ENCODE data around the gene MRAP2.
"Not testable (repeated sequence)": the region's sequence is repeated elsewhere in the genome, so short reads cannot be mapped to it uniquely, and the experiment has no call there.

MRAP2 gene

DNA sequence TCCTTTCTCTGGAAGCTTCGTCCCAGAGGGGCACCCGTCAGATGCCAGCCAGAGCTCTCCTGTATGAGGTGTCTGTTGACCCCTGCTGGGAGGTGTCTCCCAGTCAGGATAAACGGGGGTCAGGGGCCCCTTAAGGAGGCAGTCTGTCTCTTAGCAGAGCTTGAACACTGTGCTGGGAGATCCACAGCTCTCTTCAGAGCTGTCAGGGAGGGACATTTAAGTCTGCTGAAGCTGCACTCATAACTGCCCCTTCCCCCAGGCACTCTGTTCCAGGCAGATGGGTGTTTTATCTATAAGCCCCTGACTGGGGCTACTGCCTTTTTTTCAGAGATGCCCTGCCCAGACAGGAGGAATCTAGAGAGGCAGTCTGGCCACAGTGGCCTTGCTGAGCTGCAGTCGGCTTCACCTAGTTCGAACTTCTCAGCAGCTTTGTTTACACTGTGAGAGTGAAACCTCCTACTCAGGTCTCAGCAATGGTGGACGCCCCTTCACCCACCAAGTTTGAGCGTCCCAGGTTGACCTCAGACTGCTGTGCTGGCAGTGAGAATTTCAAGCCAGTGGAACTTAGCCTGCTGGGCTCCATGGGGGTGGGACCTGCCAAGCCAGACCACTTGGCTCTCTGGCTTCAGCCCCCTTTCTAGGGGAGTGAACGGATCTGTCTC lies 81.5 kb downstream of the MRAP2 start:
- FAIRE-seq; DNase-seq (ENCODE audit: insufficient read length, low spot score): not testable (repeated sequence)

DNA sequence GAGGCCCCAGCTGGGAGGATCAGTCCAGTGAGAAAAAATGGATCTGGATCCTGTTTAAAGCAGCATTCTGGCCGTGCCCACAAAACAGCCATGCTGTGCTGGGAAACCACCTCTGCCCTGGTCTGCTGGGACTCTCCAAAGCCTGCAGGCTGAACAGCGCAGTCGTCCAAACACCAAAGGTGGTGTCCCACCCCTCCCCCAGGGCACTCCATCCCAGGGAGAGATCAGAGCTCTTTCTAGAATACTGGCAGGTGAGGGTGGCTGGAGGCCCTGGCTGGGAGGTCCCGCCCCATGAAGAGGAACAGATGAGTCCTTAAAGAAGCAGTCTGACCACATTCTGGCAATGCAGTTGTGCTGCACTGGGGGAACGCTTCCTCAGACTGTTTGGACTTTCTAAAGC lies 84.6 kb downstream of the MRAP2 start:
- DNase-seq (ENCODE audit: insufficient read length, low spot score) (no peak), FAIRE-seq (no peak)

DNA sequence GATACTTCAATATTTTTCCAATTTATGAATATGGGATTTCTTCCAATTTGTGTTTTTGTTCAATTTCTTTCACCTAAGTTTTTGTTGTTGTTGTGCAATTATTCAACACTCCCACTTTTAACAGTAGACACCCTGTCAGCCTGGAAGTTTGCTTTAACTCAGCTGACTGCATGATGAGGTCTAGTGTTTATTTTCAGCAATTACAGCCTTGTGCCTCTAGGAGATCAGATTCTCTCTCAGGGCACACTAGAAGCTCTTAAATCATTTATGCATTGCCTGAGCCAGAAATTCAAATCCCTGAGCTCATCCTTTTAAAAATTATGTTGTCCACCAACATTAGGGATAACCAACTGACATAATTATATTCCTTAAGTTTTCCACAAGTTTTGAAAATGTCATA lies 85.7 kb downstream of the MRAP2 start:
- FAIRE-seq = no peak
- DNase-seq (ENCODE audit: insufficient read length, low spot score) = no peak

DNA sequence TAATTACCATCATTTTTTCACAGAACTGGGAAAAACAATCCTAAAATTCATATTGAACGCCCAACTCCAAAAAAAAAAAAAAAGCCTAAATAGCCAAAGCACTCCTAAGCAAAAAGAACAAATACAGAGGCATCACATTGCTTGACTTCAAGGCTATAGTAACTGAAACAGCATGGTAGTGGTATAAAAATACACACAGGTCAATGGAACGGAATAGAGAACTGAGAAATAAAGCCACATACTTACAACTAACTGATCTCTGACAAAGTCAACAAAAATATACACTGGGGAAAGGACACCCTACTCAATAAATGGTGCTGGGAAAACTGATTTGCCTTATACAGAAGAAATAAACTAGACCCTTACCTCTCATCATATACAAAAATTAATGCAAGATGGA lies 89.6 kb downstream of the MRAP2 start:
- DNase-seq (ENCODE audit: insufficient read length, low spot score) (no peak), FAIRE-seq (peak; percentile 76)

DNA sequence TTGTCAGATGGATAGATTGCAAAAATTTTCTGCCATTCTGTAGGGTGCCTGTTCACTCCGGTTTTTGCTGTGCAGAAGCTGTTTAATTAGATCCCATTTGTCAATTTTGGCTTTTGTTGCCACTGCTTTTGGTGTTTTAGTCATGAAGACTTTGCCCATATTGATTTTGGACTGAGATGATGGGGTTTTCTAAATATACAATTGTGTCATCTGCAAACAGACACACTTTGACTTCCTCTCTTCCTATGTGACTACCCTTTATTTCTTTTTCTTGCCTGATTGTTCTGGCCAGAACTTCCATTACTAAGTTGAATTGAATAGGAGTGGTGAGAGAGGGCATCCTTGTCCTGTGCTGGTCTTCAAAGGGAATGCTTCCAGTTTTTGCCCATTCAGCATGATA lies 96.0 kb downstream of the MRAP2 start:
- FAIRE-seq; DNase-seq (ENCODE audit: insufficient read length, low spot score): not testable (repeated sequence)

DNA sequence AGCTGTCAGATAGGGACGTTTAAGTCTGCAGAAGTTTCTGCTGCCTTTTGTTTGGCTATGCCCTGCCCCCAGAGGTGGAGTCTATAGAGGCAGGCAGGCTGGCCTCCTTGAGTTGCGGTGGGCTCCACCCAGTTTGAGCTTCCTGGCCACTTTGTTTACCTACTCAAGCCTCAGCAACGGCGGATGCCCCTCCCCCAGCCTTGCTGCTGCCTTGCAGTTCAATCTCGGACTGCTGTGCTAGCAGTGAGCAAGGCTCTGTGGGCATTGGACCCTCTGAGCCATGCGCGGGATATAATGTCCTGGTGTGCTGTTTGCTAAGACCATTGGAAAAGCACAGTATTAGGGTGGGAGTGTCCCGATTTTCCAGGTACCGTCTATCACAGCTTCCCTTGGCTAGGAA lies 99.8 kb downstream of the MRAP2 start:
- not testable (repeated sequence) for FAIRE-seq; DNase-seq (ENCODE audit: insufficient read length, low spot score)

DNA sequence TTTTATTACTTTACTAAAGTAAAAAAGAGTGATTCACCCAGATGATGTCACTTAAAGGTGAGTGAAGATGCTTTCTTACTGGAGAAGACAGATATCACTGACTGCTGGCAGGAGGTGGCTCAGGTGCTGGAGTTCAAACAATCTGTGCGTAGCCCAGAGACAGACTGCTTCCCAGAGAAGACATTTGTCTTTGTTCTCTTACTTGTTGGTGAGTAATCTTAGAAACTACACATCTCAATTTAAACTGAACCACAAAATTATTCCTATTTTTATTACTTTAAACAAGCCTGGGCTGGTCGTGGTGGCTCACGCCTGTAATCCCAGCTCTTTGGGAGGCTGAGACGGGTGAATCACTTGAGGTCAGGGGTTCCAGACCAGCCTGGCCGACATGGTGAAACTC lies 101.7 kb downstream of the MRAP2 start:
- FAIRE-seq (no peak), DNase-seq (ENCODE audit: insufficient read length, low spot score) (no peak)

DNA sequence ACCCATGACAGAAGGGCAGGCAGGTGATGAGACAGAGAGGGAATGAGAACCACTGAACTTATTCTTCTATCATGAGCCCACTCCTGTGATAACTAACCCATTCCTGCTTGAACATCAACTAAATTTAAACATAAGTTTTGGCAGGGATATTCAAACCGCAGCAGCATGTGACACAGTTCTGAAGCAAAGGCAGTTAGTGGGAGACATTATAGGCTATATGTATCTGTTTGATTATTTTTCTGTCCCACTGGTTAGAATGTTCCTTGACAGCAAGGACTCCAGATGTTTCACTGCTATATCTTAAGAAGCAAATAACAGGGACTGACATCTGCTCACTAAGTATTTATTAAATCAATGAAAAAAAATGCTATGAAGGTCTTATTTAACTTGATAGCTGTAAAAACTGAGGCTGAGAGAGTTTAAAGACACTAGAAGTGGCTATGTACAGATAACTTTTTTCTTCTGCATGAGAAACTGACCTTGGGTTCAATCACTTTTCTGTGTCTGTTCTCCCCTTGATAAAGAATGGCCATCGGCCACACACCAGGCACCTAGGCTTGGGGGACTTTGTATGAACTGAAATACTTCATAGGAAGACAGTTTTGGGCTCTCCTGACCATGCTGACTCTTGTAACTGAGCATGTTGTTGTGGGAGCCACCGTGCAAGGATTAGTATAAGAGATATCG lies 102.9 kb downstream of the MRAP2 start:
- no peak for FAIRE-seq
- no peak for DNase-seq (ENCODE audit: insufficient read length, low spot score)

DNA sequence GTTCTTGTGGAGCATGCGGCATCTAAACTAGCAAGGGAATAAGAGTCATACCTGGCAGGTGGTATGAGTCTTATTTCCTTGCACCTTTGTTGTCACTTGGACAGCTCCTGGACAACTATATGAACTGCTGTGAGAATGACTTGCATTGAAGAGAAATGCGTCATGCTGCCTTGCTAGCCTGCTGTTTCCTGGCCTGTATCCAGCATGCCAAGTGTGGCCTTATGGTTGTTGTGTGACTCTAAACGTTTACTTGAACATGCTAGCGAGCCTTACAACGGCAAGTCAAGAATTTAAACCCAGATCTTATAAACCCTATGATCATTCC lies 103.4 kb downstream of the MRAP2 start:
- no peak for DNase-seq (ENCODE audit: insufficient read length, low spot score)

DNA sequence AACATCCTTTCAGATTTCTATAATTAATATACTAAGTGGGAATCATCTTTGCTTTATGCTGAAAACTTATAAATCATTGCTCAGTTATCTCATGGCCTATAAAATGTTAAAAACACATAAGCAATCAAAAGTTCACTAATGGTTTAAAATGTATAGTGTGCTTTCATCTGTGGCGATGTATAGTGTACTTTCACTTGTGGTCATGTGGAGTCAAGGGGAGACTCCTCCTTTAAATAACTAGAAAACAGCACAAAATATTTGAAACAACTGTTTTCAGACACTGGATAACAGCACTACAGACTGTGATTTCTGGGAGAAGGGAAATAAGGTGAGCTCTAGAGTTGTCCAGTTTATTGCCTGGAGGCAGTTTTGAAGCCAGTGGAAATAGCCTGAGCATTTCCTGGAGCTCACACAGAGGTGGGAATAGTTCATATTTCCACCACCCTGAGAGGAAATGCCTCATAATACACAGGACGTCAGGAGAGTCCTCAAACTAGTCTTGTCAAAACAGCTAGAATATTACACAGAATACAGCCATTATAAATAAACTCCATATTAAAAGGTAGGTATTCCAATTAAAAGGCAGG lies 104.5 kb downstream of the MRAP2 start:
- FAIRE-seq (no peak), DNase-seq (ENCODE audit: insufficient read length, low spot score) (no peak)

More for the DNA sequence above, 103.4 kb downstream of the MRAP2 start:
- FAIRE-seq = no peak

DNA sequence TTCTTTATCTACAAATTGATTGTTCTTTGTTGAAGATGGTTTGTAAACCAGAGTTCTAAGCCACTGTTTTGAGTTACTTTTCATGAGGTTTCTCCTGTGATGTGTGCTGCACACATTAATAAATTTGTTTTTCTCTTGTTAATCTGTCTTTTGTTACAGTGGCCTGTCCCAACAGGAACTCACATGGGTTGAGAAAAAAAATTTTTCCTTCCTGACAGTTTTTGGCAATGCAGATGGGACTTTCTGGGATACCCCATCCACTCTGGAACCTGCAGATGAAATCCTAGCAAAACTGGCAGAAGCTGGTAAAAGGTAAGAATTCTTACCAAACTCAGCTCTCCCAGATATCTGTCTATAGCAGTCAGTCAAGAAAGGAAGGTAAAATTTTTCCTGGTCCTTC lies 105.7 kb downstream of the MRAP2 start:
- DNase-seq (ENCODE audit: insufficient read length, low spot score) (no peak), FAIRE-seq (no peak)
